Rectal smooth muscle tissue (tissue), 1 donor: Measurements from ENCODE around the gene RDH5.
A peak's percentile ranks its signal among the peaks of the same experiment; 100 is the strongest.

Experiments used
- H3K27ac ChIP-seq: one replicate; pipeline ENCODE4 v1.7.0; 2013; ENCODE audit warnings: low read depth, low read length, inconsistent platforms
- H3K27me3 ChIP-seq: one replicate; pipeline ENCODE4 v1.7.0; 2013; ENCODE audit warnings: low read length; ENCODE audit not compliant: control insufficient read depth, insufficient read depth
- H3K36me3 ChIP-seq: one replicate; pipeline ENCODE4 v1.7.0; 2013; ENCODE audit warnings: low read length; ENCODE audit not compliant: control insufficient read depth, insufficient read depth
- H3K4me1 ChIP-seq: one replicate; pipeline ENCODE4 v1.7.0; 2013; ENCODE audit warnings: low read length; ENCODE audit not compliant: control insufficient read depth, insufficient read depth
- H3K4me3 ChIP-seq: one replicate; pipeline ENCODE4 v1.7.0; 2013; ENCODE audit warnings: low read length
- H3K9ac ChIP-seq: one replicate; pipeline ENCODE4 v1.7.0; 2013; ENCODE audit warnings: low read length

RDH5 gene

GRCh38 chr12:55738123-55739024, 18.2 kb downstream of the RDH5 start:
- no peaks in the 10 kb centered on the region for H3K27me3 ChIP-seq
- H3K27ac ChIP-seq: peak overlapping the region; percentile 81
- H3K4me1 ChIP-seq: peaks cover 6% of the 10 kb centered on the region
- H3K4me3 ChIP-seq: peak overlapping the region; percentile 79
- peak overlapping the region; percentile 83 for H3K9ac ChIP-seq
- H3K36me3 ChIP-seq: no peaks in the 10 kb centered on the region

- no peaks in the 10 kb centered on the region for H3K27me3 ChIP-seq
- no peak overlapping the region for H3K9ac ChIP-seq
- H3K36me3 ChIP-seq: no peaks in the 10 kb centered on the region
- peak overlapping the region; percentile 81 for H3K27ac ChIP-seq
- peaks cover 6% of the 10 kb centered on the region for H3K4me1 ChIP-seq
- no peak overlapping the region for H3K4me3 ChIP-seq
Observed at GRCh38 chr12:55739025-55739378, 18.8 kb downstream of the RDH5 start.

GRCh38 chr12:55741931-55742680, 21.9 kb downstream of the RDH5 start:
- Histone ChIP-seq H3K4me1 (peaks cover 8% of the 10 kb centered on the region), H3K27me3 (no peaks in the 10 kb centered on the region), H3K9ac (no peak overlapping the region), H3K27ac (peak overlapping the region; percentile 77), H3K4me3 (peak overlapping the region; percentile 50), H3K36me3 (no peaks in the 10 kb centered on the region)

- peak within 1 kb of the TSS; percentile 77 for H3K27ac ChIP-seq
- H3K4me1 ChIP-seq: peaks cover 8% of the 10 kb centered on the region
- H3K9ac ChIP-seq: no peak within 1 kb of the TSS
- H3K36me3 ChIP-seq: no peaks in the 10 kb centered on the region
- no peaks in the 10 kb centered on the region for H3K27me3 ChIP-seq
- peak within 1 kb of the TSS; percentile 75 for H3K4me3 ChIP-seq
Observed at GRCh38 chr12:55742719-55743405, 22.7 kb downstream of the RDH5 start, which contains the start of gene GDF11. Gene GDF11 (plus strand): TSS chr12:55743122. CDS start chr12:55743317, 195 bp downstream.

- peaks cover 2% of the 10 kb centered on the region for H3K4me1 ChIP-seq
- peak overlapping the region; percentile 75 for H3K4me3 ChIP-seq
- H3K9ac ChIP-seq: no peak overlapping the region
- H3K27ac ChIP-seq: peak overlapping the region; percentile 41
- no peaks in the 10 kb centered on the region for H3K27me3 ChIP-seq
- H3K36me3 ChIP-seq: no peaks in the 10 kb centered on the region
Observed at GRCh38 chr12:55743406-55744339, 23.5 kb downstream of the RDH5 start.

GRCh38 chr12:55744340-55745030, 24.3 kb downstream of the RDH5 start:
- H3K27me3 ChIP-seq: no peaks in the 10 kb centered on the region
- H3K4me1 ChIP-seq: peaks cover 2% of the 10 kb centered on the region
- H3K27ac ChIP-seq: no peak overlapping the region
- no peak overlapping the region for H3K9ac ChIP-seq
- peak overlapping the region; percentile 75 for H3K4me3 ChIP-seq
- H3K36me3 ChIP-seq: peaks cover 2% of the 10 kb centered on the region

GRCh38 chr12:55745361-55746173, 25.4 kb downstream of the RDH5 start:
- Histone ChIP-seq H3K36me3 (peaks cover 3% of the 10 kb centered on the region), H3K9ac (no peak overlapping the region), H3K27ac (no peak overlapping the region), H3K27me3 (no peaks in the 10 kb centered on the region), H3K4me3 (peak overlapping the region; percentile 51), H3K4me1 (peaks cover 2% of the 10 kb centered on the region)

GRCh38 chr12:55746174-55746912, 26.1 kb downstream of the RDH5 start:
- Histone ChIP-seq H3K36me3 (peaks cover 6% of the 10 kb centered on the region), H3K9ac (no peak overlapping the region), H3K4me1 (peaks cover 2% of the 10 kb centered on the region), H3K27me3 (no peaks in the 10 kb centered on the region), H3K27ac (no peak overlapping the region), H3K4me3 (no peak overlapping the region)

- Histone ChIP-seq H3K4me3 (no peak overlapping the region), H3K27me3 (no peaks in the 10 kb centered on the region), H3K27ac (no peak overlapping the region), H3K36me3 (peaks cover 10% of the 10 kb centered on the region), H3K9ac (no peak overlapping the region), H3K4me1 (peaks cover 2% of the 10 kb centered on the region)
Observed at GRCh38 chr12:55746913-55747231, 26.7 kb downstream of the RDH5 start.

GRCh38 chr12:55748230-55748993, 28.2 kb downstream of the RDH5 start:
- Histone ChIP-seq H3K36me3 (peaks cover 21% of the 10 kb centered on the region), H3K27ac (no peak overlapping the region), H3K9ac (no peak overlapping the region), H3K27me3 (no peaks in the 10 kb centered on the region), H3K4me1 (peaks cover 2% of the 10 kb centered on the region), H3K4me3 (no peak overlapping the region)
